Measurements from ENCODE around the gene TSPAN32.

TSPAN32 gene

DNA sequence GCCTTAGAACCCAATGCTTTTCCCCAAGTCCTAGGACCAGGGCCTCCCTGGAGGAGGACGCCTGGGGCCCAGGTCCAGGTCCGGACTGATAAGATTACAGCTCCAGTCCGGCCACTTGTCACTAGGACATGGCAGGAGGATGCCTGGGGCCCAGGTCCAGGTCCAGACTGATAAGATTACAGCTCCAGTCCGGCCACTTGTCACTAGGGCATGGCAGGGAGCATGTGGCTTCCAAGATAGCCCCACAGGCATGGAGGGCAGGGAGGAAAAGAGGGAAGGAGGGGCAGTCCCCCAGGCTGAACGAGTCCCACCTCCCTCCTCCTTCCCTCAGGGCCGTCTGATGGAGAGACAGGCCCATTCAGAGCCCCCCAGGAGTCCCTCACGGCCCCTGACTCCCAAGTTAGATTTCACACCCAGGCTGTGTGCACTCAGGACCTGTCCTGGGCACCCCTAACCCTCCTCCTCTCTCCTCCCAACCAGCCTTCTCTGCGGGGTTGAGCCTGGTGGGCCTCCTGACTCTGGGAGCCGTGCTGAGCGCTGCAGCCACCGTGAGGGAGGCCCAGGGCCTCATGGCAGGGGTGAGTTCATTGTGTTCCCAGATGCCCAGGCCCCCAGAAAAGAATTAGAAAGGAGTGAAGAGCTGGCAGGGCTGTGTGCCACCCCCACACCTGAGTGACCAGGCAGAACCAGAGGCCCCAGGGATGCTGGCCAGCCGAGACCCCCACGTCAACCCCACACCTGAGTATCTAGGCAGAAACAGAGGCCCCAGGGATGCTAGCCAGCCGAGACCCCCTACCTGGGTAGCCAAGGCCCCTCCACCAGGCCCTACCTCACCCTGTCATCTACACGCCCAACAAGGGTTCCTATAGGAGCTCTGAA is 2.1 kb downstream of the TSPAN32 start:
- no peak for DNase-seq (ENCODE audit: low read depth in 2 of 2)

DNA sequence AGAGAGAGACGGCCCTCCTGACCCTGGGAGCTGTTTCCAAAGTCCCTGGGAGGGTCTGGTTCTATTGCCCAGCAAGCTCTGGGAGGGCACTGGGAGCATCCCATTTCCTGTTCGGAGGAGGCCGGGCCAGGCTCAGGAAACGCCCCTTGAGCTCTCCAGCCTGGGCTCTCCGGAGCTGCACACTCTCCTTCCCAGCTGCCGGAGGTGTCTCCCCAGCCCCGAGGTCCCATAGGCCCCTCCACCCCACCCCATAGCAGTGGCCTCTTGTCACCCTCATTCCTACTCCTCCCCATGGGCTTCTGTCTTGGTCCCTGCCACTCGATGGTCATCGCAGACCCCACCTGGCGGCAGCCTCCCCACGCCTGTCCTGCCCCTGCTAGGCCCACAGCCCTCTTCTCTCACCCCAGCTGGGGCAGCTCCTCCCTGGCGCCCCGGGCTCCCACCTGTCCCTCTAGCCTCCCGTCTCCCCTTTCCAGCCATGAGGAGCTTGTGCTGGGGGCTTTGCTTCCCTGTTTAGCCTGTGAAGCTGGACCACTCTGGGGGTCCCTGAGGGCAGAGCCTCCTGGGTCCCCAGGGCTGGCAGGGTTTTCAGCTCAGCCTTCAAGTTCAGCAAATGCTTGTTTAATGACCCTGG is 2.8 kb downstream of the TSPAN32 start:
- no peak for DNase-seq (ENCODE audit: low read depth in 2 of 2)

DNA sequence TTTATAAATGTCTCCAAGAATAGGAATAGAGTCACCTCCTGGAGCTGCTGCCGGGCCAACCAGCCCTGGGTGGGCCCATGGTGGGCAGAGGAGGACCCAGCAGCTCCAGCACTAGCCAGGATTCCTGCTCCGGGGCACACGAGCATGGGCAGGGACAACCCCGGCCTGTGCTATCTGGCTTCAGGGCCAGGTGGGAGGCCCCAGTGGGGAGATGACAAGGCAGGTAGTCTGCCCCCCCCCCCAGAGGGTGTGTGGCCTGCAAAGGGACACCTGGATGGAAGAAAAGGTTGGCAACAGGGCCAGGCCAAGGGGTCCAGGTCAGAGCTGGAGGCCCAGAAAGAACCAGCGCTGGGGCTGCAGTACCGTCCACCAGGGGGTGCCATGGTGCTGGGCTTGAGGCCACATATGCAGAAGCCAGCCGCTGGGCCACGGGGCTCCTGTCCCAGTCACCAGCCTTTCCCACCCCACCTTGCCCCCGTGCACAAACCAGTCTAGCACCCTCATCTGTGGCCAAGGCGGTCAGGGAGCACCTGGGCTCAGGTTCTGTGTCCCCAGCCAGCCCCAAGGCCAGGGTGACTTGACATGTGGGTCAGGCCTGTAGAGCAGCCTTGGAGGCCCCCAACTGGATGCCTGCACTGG is 3.4 kb downstream of the TSPAN32 start:
- DNase-seq (ENCODE audit: low read depth in 2 of 2), result peak; percentile 66 to 83

DNA sequence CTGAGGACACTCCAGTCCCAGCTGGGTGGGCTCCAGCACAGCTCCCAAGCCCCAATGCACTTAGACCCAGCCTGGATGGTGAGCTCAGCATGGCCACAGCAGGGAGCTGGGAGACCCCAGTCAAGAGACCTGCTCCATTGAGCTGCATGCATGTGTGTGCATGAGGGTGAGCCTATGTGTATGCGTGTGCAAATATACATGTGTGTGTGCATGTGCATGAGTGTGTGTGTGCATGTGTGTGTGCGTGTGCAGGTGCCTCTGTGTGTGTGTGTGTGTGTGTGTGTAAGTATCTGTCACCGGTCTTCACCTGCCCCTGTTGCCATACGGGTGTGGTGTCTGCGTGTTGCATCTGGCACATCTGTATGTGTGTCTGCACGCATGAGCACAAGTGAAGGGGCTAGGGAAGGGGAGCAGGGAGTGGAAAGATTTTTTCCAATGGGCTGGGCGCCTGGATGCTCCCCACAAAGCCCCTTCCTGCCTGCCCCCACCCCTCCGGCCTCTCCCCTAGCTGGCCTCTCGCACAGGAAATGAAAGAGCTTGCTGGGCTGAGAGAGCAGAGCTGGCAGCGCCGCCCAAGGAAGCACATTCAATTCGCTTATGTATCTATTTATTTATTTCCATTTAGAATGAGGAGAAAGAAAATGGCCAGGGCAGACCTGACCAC is 4.1 kb downstream of the TSPAN32 start:
- DNase-seq (ENCODE audit: low read depth in 2 of 2), result no peak

GRCh38 chr11:2306452-2306823 is 4.6 kb downstream of the TSPAN32 start:
- DNase-seq (ENCODE audit: low read depth in 2 of 2), result no peak

DNA sequence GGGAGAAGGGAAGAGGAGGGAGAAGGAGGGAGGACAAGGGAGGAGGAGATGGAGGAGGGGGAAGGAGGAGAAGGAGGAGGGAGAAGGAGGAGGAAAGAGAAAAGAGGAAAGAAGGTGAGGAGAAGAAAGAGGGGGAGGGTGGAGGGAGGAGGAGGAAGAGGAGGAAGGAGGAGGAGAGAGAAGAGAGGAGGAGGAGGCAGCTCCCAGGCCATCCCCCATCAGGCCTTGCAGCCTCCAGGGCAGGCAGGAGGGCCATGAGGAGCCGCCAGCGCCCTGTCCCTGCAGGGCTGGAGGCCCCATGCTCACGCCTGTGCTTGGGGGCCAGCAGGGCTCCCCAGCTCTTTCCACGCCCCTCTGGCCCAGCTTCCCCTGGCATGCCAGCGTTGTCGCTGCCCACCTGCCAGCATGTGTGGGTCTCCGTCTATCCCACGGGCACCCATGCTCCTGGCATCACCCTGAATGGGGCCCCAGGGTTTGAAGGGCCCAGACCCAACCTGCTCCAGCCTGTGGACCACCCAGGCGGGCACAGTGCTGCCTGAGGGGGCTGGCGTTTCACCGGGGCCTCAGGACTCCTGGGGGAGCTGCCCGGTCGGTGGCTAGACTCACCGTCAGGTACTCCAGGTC is 5.2 kb downstream of the TSPAN32 start:
- DNase-seq (ENCODE audit: low read depth in 2 of 2), result no peak

DNA sequence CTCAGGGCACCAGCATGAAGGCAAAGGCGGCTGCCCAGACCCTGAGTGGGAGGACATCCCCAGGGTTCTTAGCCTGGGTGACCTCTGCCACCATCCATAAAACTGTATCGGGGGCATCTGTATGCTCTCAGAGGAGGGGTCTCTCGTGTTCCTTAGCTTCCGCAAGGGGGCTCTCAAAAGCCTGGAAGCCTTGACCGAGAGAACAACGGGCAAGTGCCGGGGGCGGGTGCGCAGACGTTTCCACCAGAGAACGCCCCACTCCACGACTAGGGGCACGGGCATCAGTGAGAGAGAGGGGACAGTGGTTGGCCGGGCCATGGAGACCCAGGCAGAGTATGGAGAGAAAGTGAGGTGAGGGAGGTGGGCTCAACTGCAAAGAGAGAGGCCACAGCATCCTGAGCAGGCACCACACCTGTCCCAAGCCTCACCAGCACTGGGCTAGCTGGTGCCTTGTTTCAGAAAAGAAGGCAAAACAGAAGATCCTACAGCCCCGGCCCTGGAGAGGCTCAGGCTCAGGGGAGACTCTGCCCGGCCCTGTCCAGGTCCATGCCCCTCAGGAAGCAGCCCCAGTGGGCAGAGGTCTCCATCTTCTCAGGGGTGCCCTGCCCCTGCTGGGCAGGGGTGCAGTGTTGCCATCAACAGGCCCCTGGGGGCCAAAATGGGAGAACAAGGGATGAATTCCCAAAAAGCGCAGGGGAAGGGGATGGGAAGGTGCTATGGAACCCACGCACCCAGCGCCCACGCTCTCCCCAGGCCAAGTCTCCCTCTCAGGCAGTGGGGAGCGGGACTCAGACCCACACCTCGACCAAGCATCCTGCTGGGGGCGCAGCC is 5.9 kb downstream of the TSPAN32 start:
- DNase-seq (ENCODE audit: low read depth in 2 of 2), result no peak

DNA sequence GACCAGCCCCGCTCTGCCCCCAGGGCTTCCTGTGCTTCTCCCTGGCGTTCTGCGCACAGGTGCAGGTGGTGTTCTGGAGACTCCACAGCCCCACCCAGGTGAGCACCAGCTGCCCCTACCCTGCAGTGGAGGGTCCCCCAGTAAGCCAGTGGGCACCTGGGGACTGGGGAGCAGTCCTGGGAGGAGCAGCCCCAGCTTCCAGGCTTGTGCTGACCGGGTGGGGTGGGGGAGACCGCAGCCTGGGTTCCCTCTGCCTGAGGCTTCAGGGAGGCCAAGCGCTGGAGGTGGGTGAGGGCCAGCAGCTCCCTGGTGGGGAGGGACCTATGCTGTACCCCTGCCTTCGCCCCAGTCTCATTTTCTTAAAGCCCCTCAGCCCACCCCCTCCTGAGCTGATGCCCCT is 6.9 kb downstream of the TSPAN32 start:
- no peak for DNase-seq (ENCODE audit: low read depth in 2 of 2)

- no peak for DNase-seq (ENCODE audit: low read depth in 2 of 2)
Measured at GRCh38 chr11:2309251-2310072, 7.6 kb downstream of the TSPAN32 start.

- DNase-seq (ENCODE audit: low read depth in 2 of 2), result no peak
Measured at GRCh38 chr11:2310073-2310785, 8.4 kb downstream of the TSPAN32 start.

DNA sequence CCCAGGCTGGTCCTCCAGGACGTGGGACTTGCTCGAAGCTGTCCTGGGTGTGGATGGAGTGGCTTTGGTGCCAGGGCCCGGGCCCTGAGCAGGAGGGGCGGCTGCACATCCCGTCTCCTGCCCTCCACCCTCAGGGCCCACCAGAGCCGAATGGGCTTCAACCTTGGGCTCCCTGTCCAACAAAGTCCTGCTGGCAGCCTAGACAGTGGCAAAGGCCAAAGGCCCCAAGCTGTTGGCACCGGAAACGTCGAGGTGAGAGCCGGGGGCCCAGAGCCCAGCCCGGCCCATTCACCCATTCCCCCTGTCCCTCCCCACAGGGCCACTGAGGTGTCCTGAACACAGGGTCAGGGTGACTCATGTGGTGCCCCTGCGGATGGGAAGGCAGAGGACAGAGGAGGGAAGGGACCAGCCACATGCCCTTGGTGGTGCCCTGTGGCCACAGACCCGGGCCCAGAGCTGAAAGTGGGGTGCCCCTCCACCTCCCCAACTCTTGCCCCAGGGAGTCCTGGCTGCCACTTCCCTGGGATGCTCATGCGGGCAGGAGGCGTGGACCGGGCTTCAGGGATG is 9.1 kb downstream of the TSPAN32 start:
- DNase-seq (ENCODE audit: low read depth in 2 of 2), result no peak

- no peak for DNase-seq (ENCODE audit: low read depth in 2 of 2)
Measured at GRCh38 chr11:2311353-2312133, 9.7 kb downstream of the TSPAN32 start.

DNA sequence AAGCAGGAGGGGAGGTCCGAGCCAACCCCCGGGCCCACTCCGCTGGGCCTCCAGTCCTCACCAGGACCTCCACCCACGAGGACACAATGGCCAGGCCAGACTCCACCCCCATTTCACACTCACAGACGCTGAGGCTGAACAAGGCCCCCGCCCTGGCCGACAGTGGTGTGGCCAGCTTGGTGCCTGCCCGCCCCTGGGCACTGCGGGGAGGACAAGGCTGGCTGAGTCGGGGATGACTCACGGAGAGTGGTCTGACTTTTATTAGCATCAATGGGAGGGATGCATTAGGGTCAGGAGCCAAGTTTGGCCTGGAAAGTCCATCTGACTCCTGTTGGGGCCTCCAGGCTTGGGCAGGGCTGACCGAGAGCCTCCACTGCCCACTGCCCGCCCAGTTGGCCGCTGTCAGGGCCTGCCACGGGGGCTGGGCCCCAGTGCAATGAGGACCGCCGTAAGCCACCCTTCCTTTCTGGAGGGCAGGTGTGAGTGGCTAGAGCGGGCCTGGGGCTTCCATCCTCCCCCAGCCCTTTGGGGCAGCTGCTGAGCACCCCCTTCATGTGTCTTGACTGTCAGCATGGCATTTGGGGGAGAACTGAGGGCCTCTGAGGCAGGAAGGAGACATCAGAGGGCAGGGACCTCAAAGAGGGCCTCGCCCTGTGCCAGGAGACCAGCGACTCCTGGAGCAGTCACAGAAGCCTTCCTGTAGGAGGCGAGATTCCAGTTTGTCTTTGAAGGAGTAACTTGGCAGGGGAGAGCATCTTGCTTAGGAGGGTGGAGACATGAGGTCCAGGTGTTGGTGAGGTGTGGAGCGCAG is 10.6 kb downstream of the TSPAN32 start:
- no peak for DNase-seq (ENCODE audit: low read depth in 2 of 2)

DNA sequence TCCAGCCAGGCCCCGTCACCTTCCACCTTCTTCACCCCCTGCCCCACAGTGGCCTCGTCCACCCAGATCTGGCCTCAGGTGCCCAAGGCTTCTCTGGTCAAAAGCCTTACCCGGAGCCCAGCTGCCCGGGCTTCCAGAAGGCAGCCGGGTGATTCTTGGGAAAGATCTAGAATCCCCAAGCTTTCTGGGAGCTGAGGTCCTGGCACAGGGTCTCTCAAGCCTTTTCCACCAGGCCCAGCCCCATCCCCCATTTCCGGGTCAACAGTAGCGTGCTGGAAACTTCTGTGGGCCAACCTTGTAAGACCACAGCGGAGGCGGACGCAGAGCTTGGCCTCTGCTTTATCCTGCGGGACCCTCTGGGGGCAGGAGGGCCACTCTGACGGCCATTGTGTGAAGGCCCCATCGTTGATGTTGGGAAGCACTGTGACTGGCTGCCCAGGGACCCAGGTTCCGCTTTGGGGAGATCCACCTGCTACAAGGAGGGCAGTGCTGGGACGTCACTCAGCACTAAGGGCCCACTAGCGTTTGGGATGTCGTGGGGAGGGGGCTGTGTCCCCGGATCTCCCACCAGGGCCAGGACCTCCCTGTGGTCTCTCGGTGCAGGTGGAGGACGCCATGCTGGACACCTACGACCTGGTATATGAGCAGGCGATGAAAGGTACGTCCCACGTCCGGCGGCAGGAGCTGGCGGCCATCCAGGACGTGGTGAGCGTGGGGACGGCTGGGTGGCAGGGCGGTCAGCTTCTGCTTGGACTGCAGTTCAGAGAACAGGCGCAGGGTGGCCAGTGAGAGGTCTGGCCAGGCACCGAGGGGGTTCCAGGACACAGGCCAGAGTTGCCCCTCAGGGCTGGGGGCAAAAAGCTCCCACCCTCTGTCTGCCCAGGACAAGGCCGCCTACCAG is 11.5 kb downstream of the TSPAN32 start:
- DNase-seq (ENCODE audit: low read depth in 2 of 2), result no peak

DNA sequence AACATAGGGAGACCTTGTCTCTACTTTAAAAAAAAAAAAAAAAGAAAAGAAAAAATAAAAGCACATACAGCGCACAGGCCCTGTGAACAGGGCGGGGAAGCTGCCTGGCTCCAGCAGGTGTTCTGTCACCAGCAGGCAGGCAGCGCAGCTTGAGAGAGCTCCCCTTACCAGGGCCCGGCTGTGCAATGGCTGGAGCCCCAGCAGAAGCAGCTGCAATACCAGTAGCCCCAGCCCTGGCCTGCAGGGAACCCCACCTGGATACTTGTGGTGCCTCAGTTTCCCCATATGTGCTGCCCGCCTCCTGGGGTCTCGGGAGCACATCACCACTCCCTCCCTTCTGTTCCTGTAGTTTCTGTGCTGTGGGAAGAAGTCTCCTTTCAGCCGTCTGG is 12.3 kb downstream of the TSPAN32 start:
- DNase-seq (ENCODE audit: low read depth in 2 of 2), result no peak

All from stimulated activated CD8-positive, alpha-beta memory T cell treated with anti-CD3 and anti-CD28 coated beads, Interleukin-7, amount 100 ng/mL, for 1 hour (primary cell).